SK-N-MC (cell line): ENCODE results near the gene WIPF3.

Source experiments
- DNase-seq: peaks from one replicate; pipeline ENCODE4 v3.0.0-alpha.2; 2011; ENCODE audit warnings: low read depth, low spot score
- H3K27ac ChIP-seq: fragments of 200-600 bp; sonication (generic); 2 replicates; pipeline ENCODE4 v1.5.1; 2016; ENCODE audit warnings: mixed run types
- H3K36me3 ChIP-seq: fragments of 200-600 bp; sonication (generic); 2 replicates; pipeline ENCODE4 v1.6.1; 2017; ENCODE audit warnings: antibody characterized with exemption, low read length, mixed read lengths; ENCODE audit not compliant: insufficient read depth
- H3K4me3 ChIP-seq: fragments of 200-600 bp; sonication (generic); 2 replicates; pipeline ENCODE4 v1.5.1; 2016
- H3K9ac ChIP-seq: fragments of 200-600 bp; sonication (generic); 2 replicates; pipeline ENCODE4 v1.8.0; 2017; ENCODE audit warnings: mixed run types, mixed read lengths; ENCODE audit not compliant: insufficient read length
- H3K9me3 ChIP-seq: fragments of 200-600 bp; sonication (generic); 2 replicates; pipeline ENCODE4 v1.6.1; 2017; ENCODE audit warnings: low read depth, mild to moderate bottlenecking, antibody characterized with exemption, low read length, moderate library complexity, mixed read lengths
- EZH2 ChIP-seq: fragments of 200-600 bp; sonication (generic); IDR thresholded peaks from one replicate; pipeline ENCODE4 v1.6.1; 2017; ENCODE audit warnings: antibody characterized with exemption
- FOXP2 ChIP-seq: optimal IDR thresholded peaks from 2 replicates; pipeline ENCODE3; 2011; ENCODE audit warnings: mild to moderate bottlenecking, moderate library complexity; ENCODE audit not compliant: insufficient read depth; ENCODE audit errors: extremely low read length, control extremely low read depth
- POLR2AphosphoS5 ChIP-seq: IDR thresholded peaks from 2 replicates; pipeline ENCODE4 v1.6.1; 2012; ENCODE audit warnings: mild to moderate bottlenecking, low read depth, low read length, borderline replicate concordance

WIPF3 gene

GRCh38 chr7:29873644-29874294 is 67.5 kb downstream of the WIPF3 start:
- Histone ChIP-seq H3K4me3 (no peak overlapping the region), H3K27ac (no peak overlapping the region), H3K36me3 (no peaks in the 10 kb centered on the region), H3K9me3 (no peaks in the 10 kb centered on the region), H3K9ac (no peak overlapping the region)
- TF ChIP-seq FOXP2 = no peak
- TF ChIP-seq EZH2 = no peak
- TF ChIP-seq POLR2AphosphoS5 = no peak
- no peak for DNase-seq

GRCh38 chr7:29875741-29876140 is 69.4 kb downstream of the WIPF3 start:
- TF ChIP-seq FOXP2 = no peak
- TF ChIP-seq EZH2 = no peak
- no peak for TF ChIP-seq POLR2AphosphoS5
- no peak for DNase-seq
- no peak overlapping the region for H3K4me3 ChIP-seq

GRCh38 chr7:29877196-29877595 is 70.9 kb downstream of the WIPF3 start:
- no peak overlapping the region for H3K4me3 ChIP-seq
- no peaks in the 10 kb centered on the region for H3K36me3 ChIP-seq
- H3K9ac ChIP-seq = no peak overlapping the region
- no peaks in the 10 kb centered on the region for H3K9me3 ChIP-seq
- no peak for DNase-seq
- H3K27ac ChIP-seq = no peak overlapping the region
- no peak for TF ChIP-seq POLR2AphosphoS5
- no peak for TF ChIP-seq FOXP2
- no peak for TF ChIP-seq EZH2

More at GRCh38 chr7:29875741-29876140, 69.4 kb downstream of the WIPF3 start:
- Histone ChIP-seq H3K9ac (no peak overlapping the region), H3K27ac (no peak overlapping the region), H3K36me3 (no peaks in the 10 kb centered on the region), H3K9me3 (no peaks in the 10 kb centered on the region)

DNA sequence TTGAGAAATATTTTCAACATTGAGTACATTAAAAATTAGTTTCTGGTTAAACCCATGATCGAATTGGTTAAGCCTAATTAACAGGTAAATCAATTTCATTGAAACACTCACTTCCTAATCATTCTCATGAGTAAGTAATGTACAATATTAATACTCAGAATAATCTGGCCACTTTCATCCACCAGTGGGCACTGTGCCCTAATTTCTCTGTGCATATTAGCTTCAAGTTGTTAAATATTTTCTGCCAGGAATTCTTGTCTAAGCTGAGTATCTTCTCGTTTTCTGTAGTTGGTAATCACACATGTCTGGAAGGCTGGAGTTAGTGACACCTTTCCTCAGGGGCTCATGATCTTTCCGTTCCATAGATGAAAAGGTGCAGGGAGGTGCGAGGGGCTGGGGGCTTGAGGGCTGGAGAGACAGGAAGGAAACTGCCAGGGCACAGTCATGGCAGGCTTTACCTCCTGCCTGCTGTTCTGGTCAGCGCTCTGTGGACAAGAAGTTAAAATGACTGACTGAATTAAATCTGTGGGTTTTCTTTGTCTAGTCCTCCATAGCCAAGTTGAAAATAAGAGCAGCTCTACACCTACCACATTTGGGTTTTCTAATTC is 71.9 kb downstream of the WIPF3 start:
- H3K9ac ChIP-seq = no peak overlapping the region
- TF ChIP-seq FOXP2 (no peak), EZH2 (no peak), POLR2AphosphoS5 (no peak)
- H3K27ac ChIP-seq = no peak overlapping the region
- no peak for DNase-seq
- no peak overlapping the region for H3K4me3 ChIP-seq
- H3K36me3 ChIP-seq = no peaks in the 10 kb centered on the region
- no peaks in the 10 kb centered on the region for H3K9me3 ChIP-seq

DNA sequence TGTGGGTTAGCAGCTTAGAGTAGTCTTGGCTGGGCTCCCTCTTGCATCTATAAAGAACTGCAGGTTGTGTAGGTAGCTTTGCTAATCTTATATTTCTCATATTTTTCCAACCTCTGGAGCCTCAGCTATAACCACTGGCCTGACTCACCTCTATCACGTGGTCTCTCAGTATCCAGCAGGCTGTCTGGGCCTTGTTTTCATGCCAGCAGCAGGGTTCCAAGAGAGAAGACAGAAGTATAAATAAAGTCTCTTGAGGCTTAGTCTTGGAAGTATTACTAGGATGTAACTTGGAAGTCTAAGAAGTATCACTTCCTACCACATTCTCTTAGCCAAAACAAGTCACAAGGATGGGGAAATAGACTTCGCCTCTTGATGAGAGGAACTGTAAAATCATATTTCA is 73.3 kb downstream of the WIPF3 start:
- H3K4me3 ChIP-seq = no peak overlapping the region
- no peak overlapping the region for H3K9ac ChIP-seq
- H3K27ac ChIP-seq = no peak overlapping the region
- no peaks in the 10 kb centered on the region for H3K36me3 ChIP-seq
- no peak for DNase-seq
- TF ChIP-seq FOXP2 (no peak), EZH2 (no peak), POLR2AphosphoS5 (no peak)
- no peaks in the 10 kb centered on the region for H3K9me3 ChIP-seq

DNA sequence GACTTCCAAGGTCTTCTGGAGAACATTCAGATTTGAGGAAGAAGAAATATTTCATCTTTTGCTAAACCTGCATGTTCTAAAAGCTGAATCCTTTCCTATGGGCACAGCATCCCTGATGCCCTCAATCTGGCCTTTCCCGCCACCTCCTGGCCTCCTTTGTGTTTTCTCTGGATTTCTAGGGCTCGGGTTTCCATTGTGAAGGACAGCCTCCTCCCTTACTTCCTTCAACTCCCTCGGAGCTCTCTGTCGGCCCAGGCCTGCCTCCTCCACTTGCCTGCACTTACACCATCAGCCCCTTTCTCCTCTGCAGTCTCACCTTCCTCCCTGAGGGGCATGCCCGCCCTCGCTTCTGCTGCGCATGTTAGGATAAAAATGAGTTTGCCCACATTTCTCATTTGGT is 75.4 kb downstream of the WIPF3 start:
- no peak for DNase-seq
- TF ChIP-seq FOXP2 (no peak), EZH2 (no peak), POLR2AphosphoS5 (no peak)
- H3K27ac ChIP-seq = peak overlapping the region; percentile 37; the same call in 1 of the 2 replicates
- H3K4me3 ChIP-seq = no peak overlapping the region
- H3K36me3 ChIP-seq = no peaks in the 10 kb centered on the region
- no peaks in the 10 kb centered on the region for H3K9me3 ChIP-seq
- peak overlapping the region; percentile 28 for H3K9ac ChIP-seq

GRCh38 chr7:29882481-29882880 is 76.2 kb downstream of the WIPF3 start:
- TF ChIP-seq EZH2 (no peak), FOXP2 (no peak), POLR2AphosphoS5 (no peak)
- Histone ChIP-seq H3K4me3 (no peak overlapping the region), H3K9me3 (no peaks in the 10 kb centered on the region), H3K36me3 (no peaks in the 10 kb centered on the region), H3K9ac (no peak overlapping the region), H3K27ac (no peak overlapping the region)
- DNase-seq = no peak

DNA sequence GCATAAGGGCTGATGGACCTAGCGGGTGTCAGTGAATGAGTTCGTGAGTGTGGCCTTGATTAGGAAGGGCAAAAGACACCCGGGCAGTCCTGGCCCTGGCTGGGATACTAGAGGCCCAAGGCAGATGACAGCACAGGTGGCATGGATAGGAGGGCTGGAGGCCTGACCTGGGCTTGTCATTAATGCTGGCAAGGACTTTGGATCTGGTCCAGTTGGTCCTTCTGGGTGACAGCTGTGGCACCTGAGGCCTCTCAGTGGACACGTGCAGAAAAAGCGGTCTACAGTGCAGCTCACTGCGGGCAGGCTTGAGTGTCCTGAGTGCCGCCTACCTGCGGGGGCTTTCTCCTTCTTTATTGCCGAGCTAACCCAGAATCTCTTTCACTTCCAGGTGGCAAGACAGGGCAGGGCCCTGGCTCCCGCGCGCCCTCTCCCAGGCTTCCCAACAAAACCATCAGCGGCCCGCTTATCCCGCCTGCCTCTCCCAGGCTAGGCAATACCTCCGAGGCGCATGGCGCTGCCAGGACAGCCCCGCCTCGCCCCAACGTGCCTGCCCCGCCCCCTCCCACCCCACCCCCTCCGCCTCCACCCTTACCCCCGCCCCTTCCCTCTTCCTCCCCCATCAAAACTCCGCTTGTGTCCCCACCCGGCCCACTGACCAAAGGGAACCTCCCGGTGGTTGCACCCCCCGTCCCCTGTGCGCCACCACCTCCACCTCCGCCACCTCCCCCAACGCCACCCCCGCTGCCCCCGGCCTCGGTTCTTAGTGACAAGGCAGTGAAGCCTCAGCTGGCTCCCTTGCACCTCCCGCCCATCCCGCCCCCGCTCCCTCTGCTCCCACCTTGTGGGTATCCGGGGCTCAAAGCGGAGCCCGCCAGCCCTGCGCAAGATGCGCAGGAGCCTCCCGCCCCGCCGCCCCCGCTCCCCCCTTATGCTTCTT is 77.4 kb downstream of the WIPF3 start:
- H3K4me3 ChIP-seq = no peak overlapping the region
- TF ChIP-seq EZH2 (no peak), FOXP2 (no peak), POLR2AphosphoS5 (no peak)
- H3K36me3 ChIP-seq = no peaks in the 10 kb centered on the region
- no peak overlapping the region for H3K9ac ChIP-seq
- no peaks in the 10 kb centered on the region for H3K9me3 ChIP-seq
- H3K27ac ChIP-seq = no peak overlapping the region
- no peak for DNase-seq
